NCI-H2107 (cell line): ENCODE measurements around the gene MLXIPL.
"Not testable (repeated sequence)": the region's sequence is repeated elsewhere in the genome, so short reads cannot be mapped to it uniquely, and the experiment has no call there.

ENCODE experiments used
- DNase-seq: peaks from one replicate; lab custom pipeline; 2025; lab: John Stamatoyannopoulos, UW

MLXIPL gene

DNA sequence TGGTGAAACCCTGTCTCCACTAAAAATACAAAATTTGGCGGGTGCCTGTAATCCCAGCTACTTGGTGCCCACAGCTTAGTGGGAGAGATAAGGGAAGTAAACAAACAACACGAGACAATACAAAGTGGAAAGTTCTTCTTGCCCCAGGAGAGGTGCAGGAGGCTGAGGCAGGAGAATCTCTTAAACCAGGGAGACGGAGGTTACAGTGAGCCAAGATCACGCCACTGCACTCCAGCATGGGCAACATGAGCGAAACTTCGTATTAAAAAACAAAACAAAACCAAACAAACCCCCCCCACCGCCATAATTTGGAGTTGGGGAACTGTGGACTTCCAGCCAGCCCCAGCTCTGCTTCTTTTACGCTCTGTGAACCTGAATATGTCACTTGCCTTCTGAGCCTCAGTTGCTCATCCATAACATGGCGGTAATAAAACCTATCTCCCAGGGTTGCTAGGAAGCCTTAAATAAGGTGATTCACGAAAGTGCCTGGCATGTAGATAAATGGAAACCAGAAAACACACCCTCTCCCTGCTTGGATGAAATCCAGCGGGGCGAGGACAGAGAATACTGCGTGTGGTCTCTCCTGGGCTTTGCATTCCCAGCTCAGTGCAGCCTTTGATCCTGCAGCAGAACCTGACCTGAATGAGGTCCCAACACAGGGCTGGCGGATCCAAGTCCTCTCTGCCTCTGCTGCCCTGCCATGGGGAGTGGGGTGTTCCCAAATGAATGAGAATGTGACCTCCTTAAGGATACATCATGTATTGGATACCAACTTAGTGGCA, 10.2 kb downstream of the MLXIPL start:
- no peak for DNase-seq

DNA sequence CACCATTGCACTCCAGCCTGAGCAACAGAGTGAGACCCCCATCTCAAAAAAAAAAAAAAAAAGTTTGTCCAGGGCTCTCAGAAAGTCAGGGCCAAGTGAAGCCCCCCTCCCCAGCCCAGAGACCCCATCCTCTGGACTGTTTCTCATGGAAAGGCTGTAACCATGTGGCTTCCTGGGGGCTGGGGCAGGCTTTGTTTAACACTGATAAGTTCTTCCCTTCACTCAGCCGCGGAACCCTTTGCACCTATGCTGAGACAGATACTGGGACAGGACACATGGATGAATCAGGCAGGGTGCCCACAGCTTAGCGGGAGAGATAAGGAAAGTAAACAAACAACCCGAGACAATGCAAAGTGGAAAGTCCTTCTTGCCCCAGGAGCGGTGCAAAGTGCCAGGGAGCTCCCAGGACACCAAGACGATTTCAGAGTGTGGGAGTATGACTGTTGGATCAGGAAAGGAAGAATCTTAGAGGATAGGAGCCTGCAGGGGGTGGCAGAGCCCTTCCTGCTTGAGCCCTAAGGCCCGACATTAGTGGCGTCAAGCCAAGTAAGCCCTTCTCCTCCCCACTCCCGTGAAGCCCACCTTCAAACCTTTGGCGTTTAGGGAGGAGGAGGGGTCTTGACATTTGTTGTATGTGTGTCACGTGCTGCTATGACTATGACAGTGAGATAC, 11.6 kb downstream of the MLXIPL start:
- DNase-seq = no peak

DNA sequence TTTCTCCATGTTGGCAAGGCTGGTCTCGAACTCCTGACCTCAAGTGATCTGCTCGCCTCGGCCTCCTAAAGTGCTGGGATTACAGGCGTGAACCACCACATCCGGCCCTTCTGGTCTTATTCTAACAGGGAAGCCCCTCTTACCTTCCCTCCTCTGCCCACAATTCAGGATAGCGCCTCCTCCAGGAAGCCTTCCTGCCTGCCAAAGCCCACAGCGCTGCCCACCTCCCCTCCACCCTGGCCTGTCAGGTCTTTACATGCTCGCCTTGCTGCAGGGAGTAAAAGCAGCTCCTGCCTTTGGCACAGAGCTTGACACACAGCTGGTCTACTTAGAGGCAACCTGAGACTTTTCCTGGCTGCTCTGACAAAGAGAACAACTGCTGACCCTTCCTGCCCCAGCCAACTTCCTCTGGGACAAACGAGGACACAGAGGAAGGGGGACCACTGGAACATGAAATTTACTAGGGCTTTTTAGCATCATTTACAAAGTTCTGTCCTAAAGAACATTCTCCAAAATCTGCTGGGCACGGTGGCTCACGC, 13.2 kb downstream of the MLXIPL start:
- no peak for DNase-seq

DNA sequence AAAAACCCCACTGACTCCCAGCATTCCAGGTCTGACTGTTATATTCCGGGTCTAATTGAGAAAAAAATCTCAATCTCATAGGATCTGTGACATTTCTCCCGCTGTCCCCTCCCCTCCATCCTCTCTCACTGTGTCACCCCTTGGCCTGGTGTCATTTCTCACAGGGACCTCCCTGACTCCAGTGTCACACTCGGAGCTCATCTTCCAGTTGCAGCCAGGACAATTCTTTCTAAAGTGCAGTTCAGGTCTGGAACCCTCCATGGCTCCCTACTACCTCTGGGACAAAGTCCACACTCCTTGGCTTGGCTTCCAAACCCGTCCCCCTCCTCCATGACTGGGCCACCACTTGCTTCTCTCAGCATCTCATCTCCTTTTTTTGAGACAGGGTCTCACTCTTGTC, 14.2 kb downstream of the MLXIPL start:
- DNase-seq = no peak

DNA sequence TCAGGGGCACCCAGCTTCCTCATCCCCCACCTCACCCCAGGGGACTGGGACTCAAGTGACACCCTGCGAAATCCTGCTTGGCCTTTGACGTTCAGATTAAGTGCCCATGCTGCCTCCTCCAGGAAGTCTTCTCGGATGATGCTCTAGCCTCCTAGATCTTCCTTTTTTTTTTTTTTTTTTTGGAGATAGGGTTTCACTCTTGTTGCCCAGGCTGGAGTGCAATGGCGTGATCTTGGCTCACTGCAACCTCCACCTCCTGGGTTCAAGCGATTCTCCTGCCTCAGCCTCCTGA, 16.7 kb downstream of the MLXIPL start:
- not testable (repeated sequence) for DNase-seq

DNA sequence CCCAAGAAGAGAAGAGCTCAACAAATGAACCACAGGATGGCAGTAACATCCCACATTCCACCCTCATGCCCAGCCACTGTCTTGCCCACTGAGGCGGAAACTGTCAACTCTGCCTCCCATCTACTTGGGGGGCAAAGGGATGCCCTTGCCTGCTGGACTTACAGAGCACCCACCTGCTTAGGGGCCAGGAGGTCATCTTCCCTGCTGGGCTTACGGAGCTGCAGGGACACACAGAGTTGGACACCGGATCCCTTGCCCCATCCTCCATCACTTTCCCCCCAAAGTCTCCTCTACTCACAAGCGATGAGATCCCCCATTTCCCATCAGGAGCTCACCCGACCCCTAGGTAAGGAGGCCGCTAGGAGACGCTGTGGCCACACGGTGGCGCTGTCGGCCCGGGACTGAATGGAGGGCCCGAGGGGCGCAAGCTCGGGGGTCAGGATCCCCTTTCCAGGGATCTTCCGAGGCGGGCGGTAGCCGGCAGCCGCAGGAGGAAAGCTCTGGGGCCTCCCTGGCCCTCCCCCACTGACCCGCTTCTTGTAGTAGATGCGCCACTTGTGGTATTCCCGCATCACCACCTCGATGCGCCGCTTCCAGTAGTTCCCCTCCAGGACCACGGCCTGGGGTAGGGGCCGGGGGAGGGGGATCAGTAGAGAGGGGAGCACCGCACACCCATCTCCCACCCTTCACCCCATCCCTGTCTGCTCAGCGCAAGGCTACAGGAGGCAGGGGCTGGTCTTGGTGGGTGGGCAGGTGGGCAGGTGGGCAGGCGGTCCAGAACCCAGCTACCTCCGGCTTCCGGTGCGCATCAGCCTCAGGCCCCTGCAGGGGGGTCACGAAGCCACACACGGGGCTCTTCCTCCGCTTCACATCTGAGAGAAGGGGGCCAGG, 17.3 kb downstream of the MLXIPL start:
- peak; percentile 36 for DNase-seq

DNA sequence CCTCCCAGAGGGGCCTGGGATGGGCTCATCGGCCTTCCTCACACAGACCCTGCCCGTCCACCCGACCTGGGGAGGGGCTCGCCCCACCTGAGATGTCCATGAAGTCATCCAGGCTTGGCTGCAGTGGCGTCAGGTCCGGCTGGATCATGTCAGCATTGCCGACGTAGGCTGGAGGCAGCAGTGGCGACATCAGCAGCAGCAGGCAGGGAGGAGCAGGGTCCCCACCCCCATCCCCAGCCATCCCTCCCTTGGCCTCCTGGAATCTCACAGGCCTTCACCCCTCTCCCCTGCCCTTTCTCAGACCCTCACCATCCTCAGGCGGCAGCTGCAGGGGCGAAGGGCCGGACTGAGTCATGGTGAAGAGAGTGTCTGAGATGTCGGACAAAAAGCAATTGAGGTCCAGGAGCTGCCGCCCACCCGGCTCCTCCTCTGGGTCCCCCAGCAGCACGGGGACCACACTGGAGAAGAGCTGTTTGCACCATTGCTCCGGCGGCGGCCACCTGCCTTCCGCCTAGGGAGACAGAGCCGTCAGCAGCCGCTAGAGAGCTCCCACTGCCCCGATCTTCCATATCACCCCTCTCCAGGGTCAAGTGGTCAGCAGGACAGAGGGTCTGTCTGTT, 18.6 kb downstream of the MLXIPL start:
- DNase-seq = no peak

DNA sequence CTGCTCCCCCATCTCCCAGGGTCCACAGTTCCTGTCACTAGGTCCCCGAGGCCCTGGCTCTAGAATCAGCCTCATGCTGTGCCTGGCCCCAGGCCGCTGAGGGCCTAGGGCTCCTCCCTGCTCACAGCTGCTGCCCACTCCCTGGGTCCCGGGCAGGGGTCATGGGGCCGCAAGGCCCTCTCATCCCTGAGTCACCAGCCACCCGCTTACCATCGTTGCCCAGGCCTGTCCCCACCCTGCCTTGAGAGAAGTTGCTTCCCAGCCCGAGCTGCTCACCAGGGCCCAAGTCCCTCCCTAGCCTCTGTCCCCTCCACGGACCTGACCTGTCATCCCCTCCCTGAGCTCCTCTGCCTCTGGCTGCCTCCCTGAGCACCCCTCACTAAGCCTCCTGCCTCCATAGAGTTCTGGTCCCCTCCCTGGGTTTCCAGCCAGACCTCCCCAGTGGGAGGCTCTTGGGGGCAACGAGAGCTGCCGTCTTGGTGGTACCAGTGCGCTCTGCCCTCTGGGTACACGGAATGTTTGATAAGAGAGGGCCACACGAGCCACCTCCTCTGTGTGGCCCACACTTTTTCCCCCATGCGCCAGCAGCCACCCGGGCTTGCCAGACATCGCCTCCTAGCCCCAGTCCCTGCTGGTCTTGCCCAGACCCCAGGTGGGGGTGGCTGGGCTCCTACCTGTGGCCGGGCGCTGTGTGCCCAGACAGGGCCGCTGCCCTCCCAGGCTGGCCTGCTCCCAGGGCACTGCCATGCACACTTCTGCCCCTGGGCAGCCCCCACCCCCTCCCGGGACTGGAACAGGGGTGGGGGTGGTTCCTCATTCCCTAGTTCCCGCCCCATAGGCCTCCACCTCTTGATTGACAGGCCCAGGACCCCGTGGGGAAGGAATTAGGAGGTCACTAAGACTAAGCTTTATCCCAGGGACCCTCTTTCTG, 21.3 kb downstream of the MLXIPL start:
- DNase-seq = no peak

DNA sequence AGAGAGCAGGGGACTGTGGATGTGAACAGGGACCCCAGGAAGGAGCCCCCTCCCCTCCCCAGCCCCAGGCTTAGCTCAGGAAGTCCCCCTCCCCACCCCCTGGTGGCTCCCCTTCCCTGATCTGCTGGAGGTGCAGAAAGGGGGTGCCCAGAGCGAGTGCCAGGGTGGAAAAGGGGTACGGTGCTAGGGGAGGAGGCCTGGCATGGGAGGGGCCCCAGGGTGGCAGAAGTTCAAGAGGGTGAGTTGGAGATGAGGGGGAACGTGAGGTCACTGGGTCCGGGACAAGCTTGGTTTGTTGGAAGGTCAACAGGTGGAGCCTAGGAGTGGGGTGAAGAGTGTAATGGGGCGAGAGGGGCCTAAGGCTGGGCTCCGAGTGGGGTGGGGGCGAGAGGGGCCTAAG, 24.4 kb downstream of the MLXIPL start:
- DNase-seq = no peak

DNA sequence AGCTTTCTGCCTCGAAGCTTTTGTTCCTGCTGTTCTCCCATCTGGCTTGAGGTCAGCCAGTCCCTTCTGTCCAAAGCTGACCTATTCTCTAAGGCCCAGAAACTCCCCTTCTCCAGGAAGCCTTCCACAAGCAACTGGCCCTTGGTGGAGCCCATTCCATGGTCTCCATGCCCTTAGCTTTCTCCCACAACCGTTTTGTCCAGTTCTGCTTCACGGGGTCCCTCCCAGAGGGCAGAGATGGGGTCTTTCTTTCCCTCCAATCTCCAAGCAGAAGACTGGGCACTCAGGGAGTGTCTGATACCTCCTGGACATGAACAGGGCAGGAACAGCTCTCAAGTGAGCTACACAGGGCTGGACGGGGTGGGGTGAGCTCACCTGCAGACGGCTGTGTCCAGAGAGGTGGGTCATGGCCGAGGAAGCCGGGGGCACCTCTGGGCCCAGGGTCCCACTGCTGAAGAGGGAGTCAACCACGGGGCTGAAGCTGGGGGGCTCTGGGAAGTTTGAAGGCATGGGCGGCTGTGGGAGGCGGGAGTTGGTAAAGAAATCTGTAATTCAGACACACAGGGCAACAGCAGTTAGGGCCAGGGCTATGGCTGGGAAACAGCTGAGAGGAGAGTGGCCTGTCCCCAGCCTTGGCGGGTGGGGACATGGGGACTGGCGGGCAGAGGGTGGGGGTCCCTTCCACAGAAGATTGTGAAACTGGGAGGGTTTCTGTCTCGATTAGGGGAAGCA, 25.0 kb downstream of the MLXIPL start:
- no peak for DNase-seq

DNA sequence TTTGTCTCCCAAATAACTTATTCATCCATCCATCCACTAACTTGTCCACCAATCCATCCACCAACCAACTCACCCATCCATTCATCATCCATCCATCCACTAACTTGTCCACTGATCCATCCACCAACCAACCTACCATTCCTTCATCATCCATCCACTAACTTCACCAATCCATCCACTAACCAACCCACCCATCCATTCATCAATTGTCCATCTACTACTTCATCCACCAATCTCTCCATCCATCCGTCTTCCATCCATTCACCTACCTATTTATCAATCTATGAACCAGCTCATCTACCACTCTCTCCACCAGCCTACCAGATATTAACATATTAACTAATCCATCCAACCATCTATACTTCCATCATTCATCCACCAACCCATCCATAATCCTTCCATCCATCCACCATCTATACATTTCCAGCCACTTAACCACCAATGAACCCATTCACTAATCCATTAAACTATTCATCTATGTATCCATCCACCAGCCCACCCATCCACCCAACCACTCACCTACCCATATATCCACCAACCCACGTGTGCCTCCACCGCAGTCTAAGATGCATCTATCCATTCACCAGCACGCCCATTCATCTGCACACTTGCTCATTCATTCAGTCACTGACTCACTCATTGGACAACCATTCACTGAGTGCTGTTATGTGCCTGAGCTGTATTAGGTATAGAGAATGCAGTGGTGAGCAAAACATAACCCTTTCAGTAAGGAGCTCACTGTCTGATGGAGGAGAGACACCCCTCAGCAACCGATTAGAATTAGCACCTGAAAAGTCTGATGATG, 26.1 kb downstream of the MLXIPL start:
- DNase-seq = no peak

DNA sequence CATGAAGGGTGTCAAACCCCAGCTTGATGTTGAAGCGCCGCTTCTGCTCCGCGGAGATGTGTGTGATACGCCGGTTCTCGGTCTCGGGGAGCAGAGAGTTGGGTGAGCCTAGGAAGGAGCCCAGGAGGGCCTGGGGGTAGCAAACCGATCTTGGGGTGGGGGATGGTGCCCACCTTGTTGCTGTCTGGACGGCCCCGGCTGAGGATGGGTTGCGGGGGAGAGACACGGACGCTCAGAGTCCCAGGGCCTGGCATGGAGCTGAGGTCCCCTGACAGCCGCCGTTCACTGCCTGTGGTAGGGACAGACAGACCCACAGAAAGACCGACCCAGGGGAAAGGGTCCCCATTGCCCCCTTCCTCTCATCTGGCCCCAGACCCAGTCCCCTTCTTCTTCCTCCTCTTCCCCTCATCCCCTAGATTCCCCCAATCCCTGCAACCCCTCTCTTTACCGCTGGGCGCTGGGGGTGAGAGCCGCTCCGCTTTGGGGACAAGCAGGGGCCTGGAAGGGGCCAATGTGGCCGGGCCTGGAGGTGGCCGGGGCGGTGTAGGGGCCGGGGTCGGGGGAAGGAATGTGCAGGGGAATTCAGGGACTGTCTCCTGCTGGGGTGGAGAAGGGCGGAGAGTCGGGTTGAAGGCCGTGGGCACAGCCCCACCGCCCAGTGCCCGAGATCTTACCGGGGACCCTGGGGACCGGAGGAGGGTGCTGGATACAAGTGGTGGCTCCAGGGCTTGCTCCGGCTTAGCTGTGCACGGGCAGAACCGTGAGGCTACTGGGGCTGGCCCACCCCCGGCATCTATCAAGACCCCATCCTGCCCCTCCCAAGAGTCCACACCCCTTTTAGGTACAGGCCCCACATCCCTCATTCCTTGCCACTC, 27.9 kb downstream of the MLXIPL start:
- DNase-seq = no peak

DNA sequence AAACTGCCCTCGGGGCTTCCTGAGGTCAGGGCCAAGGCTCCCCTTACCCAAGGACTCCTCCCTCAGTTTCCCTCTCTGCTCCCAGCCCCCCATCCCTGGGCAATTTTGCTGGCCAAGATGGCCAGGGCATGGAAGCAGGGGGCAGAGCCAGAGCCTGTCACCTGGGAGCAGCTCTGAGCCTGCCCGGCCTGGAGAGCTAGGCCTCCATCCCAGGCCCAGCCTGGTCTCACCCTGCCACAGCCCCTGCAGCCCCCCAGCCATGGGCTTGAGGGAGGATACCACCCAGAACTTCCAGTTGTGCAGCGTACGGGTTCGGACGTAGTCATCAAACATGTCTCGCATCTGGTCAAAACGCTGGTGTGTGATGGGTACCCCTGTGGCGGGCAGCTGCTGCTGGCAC, 29.0 kb downstream of the MLXIPL start:
- no peak for DNase-seq

DNA sequence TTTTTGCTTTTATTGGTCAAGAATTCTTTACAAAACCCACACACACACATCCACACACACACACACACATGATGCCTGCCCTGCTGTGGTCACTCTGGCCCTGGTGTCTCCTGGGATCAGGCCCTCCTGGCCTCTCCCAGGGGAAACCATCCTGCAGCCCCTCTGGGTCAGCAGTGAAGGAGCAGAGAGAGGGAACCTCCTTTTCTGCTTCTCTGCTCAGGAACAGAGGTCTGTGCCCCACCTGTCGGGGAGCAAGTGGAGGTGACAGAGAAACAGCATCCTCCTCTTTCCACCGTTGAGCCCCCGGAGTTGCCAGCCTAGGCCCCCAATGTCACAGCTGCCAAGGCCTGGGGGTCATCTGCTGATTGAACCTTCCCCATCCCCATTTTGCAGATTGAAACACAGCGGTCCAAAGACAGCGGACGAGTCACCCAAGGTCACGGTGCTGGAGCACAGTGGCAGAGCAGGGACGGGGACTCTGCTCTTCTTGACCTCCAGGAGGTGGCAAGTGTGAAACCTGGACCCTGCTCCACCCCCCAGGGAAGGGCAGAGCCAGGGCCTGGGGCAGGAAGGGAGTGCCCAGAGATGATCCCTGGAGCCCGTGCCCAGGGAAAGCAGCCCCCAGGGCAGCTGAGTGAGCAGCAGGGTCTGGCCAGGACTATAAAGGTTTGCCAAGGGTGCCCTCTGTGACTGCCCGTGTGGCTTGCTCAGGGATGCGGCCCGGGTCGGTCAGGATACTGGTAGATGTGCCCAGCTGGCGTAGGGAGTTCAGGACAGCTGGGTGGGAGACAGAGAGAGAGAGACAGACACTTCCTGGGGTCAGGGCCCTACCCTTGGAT, 30.9 kb downstream of the MLXIPL start:
- DNase-seq = no peak

DNA sequence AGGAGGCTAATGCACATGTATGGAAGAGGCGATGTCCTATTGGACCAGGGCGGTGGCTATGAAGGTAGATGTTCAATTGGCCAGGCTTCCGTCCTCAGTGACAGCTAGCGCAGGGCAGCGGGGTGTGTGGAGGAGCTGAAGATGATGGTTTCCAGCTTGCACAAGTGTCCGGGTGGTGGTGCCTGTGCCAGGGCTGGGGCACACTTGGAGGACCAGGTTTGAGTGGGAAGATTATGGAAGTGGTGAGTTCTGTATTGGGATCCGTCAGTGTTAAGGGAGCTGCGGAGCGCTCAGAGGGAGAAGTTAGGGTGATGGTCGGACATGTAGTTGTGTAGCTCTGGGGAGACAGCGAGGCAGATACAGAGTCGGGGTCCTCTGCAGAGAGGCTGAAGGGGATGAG, 37.4 kb downstream of the MLXIPL start:
- no peak for DNase-seq

DNA sequence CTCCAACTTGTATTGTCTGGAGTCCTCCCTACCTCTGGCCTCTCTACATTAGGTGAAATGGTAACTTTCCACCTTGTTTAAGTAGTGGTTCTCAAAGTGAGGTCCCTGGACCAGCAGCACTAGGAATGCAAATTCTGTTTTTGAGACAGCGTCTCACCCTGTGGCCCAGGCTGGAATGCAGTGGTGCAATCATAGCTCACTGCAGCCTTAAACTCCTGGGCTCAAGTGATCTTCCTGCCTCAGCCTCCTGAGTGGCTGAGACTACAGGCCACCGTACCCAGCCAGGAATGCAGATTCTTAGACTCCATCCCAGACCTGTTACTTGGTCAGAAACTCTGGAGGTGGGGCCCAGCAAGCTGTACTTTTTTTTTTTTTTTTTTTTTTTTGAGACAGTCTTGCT, 39.1 kb downstream of the MLXIPL start:
- no peak for DNase-seq

DNA sequence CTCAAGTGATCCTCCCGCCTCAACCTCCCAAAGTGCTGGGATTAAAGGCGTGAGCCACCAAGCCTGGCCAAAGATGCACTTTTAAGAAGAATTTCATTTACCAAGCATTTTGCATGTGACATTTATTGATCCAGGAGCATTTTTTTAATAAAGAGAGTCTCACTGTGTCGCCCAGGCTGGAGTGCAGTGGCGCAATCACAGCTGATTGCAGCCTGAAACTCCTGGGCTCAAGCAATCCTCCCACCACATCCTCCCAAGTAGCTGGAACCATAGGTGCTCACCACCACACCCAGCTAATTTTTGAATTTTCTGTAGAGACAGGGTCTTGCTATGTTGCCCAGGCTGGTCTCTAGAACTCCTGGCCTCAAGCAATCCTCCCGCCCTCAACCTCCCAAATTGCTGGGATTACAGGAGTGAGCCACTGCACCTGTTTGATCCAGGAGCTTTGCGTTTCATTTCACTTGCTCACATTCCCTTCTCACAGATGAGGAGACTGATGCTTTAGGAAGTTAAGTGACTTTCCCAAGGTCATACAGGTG, 41.6 kb downstream of the MLXIPL start:
- no peak for DNase-seq
